Neural progenitor cell (in vitro differentiated cells): ENCODE data around the gene SAMD4A. TPM values are rescaled to one million over a fixed set of nuclear protein-coding genes. Genes with fewer than 3 reads are reported as not detected.

Experiments
- DNase-seq: peaks from one replicate; pipeline ENCODE4 v3.0.0-alpha.2; 2016; ENCODE audit warnings: low spot score
- H2AFZ ChIP-seq: fragments of 200-600 bp; sonication (generic); replicated peaks from 2 replicates; pipeline ENCODE4 v1.6.1; 2016; ENCODE audit warnings: antibody characterized with exemption
- H3F3A ChIP-seq: fragments of 200-600 bp; sonication (generic); 2 replicates; pipeline ENCODE4 v1.6.1; 2016; ENCODE audit warnings: antibody characterized with exemption, low read depth
- H3K27ac ChIP-seq: fragments of 200-600 bp; sonication (generic); 2 replicates; pipeline ENCODE4 v1.5.1; 2016; ENCODE audit warnings: mild to moderate bottlenecking
- H3K27me3 ChIP-seq: fragments of 200-600 bp; sonication (generic); 2 replicates; pipeline ENCODE4 v1.6.1; 2016; ENCODE audit warnings: mild to moderate bottlenecking, moderate library complexity
- H3K36me3 ChIP-seq: fragments of 200-600 bp; sonication (generic); 2 replicates; pipeline ENCODE4 v1.5.1; 2016
- H3K4me1 ChIP-seq: fragments of 200-600 bp; sonication (generic); 2 replicates; pipeline ENCODE4 v1.6.1; 2016; ENCODE audit warnings: mixed run types
- H3K4me2 ChIP-seq: fragments of 200-600 bp; sonication (generic); 2 replicates; pipeline ENCODE4 v1.6.1; 2016
- H3K4me3 ChIP-seq: fragments of 200-600 bp; sonication (generic); 2 replicates; pipeline ENCODE4 v1.5.1; 2016
- H3K79me2 ChIP-seq: fragments of 200-600 bp; sonication (generic); 2 replicates; pipeline ENCODE4 v1.6.1; 2016; ENCODE audit warnings: low read depth
- H3K9ac ChIP-seq: fragments of 200-600 bp; sonication (generic); 2 replicates; pipeline ENCODE4 v1.6.1; 2016
- H3K9me3 ChIP-seq: fragments of 200-600 bp; sonication (generic); 2 replicates; pipeline ENCODE4 v1.5.1; 2016; ENCODE audit warnings: low read depth
- H4K20me1 ChIP-seq: fragments of 200-600 bp; sonication (generic); 2 replicates; pipeline ENCODE4 v1.6.1; 2016; ENCODE audit warnings: low read depth
- H3K27ac Mint-ChIP-seq: 3 replicates; pipeline ENCODE4 v1.8.0; 2021; ENCODE audit warnings: mixed read lengths
- H3K27me3 Mint-ChIP-seq: 2 replicates; pipeline ENCODE4 v1.8.0; 2022; ENCODE audit warnings: low read depth, mild to moderate bottlenecking, inconsistent platforms, moderate library complexity, mixed read lengths; ENCODE audit not compliant: insufficient read depth
- H3K36me3 Mint-ChIP-seq: 3 replicates; pipeline ENCODE4 v1.8.0; 2021; ENCODE audit warnings: mixed read lengths
- H3K4me1 Mint-ChIP-seq: 3 replicates; pipeline ENCODE4 v1.8.0; 2021; ENCODE audit warnings: mixed read lengths
- H3K4me3 Mint-ChIP-seq: 3 replicates; pipeline ENCODE4 v1.8.0; 2021; ENCODE audit warnings: mild to moderate bottlenecking, moderate library complexity, mixed read lengths
- H3K9me3 Mint-ChIP-seq: 3 replicates; pipeline ENCODE4 v1.8.0; 2020; ENCODE audit warnings: mixed read lengths
- CTCF ChIP-seq: fragments of 200-600 bp; sonication (generic); IDR thresholded peaks from 2 replicates; pipeline ENCODE4 v1.5.1; 2017; ENCODE audit warnings: antibody characterized with exemption, mild to moderate bottlenecking
- EZH2 ChIP-seq: fragments of 200-600 bp; sonication (generic); IDR thresholded peaks from 2 replicates; pipeline ENCODE4 v1.6.1; 2017; ENCODE audit warnings: antibody characterized with exemption, mild to moderate bottlenecking, moderate library complexity
- EZH2phosphoT487 ChIP-seq: fragments of 200-600 bp; sonication (generic); IDR thresholded peaks from 2 replicates; pipeline ENCODE4 v1.6.1; 2017; ENCODE audit warnings: antibody characterized with exemption
- total RNA-seq: library from RNA; depleted of rRNA; stranded (reverse); fragments of >200 nt; gene quantifications from 2 replicates; pipeline ENCODE4 v1.2.3, GENCODE V29; 2015; ENCODE audit warnings: low replicate concordance

SAMD4A gene
- total RNA-seq, 1 donor from 2014 or later = 4.3 TPM

- Mint-ChIP-seq H3K9me3 (no peaks in the 10 kb centered on the region), H3K4me1 (no peaks in the 10 kb centered on the region), H3K4me3 (peak overlapping the region; percentile 64), H3K27me3 (no peaks in the 10 kb centered on the region), H3K27ac (no peak overlapping the region), H3K36me3 (no peaks in the 10 kb centered on the region)
- Histone ChIP-seq H3K9me3 (no peaks in the 10 kb centered on the region), H3K4me3 (no peak overlapping the region), H4K20me1 (no peaks in the 10 kb centered on the region), H3K27ac (no peak overlapping the region), H3K36me3 (no peaks in the 10 kb centered on the region), H3K79me2 (no peaks in the 10 kb centered on the region), H3F3A (no peaks in the 10 kb centered on the region), H2AFZ (no peak overlapping the region), H3K9ac (no peak overlapping the region), H3K4me1 (no peaks in the 10 kb centered on the region), H3K4me2 (no peak overlapping the region), H3K27me3 (no peaks in the 10 kb centered on the region)
- no peak for DNase-seq
- no peak for TF ChIP-seq CTCF
- no peak for TF ChIP-seq EZH2
- no peak for TF ChIP-seq EZH2phosphoT487
Observed at GRCh38 chr14:54739514-54739913, 172.6 kb downstream of the SAMD4A start.

- H4K20me1 ChIP-seq = no peaks in the 10 kb centered on the region
- Mint-ChIP-seq H3K27me3 (peaks cover 2% of the 10 kb centered on the region), H3K36me3 (no peaks in the 10 kb centered on the region), H3K4me1 (no peaks in the 10 kb centered on the region), H3K9me3 (no peaks in the 10 kb centered on the region), H3K27ac (no peak overlapping the region), H3K4me3 (no peak overlapping the region)
- H3K9me3 ChIP-seq = no peaks in the 10 kb centered on the region
- H3K36me3 ChIP-seq = no peaks in the 10 kb centered on the region
- H2AFZ ChIP-seq = peak overlapping the region; percentile 13
- no peak overlapping the region for H3K4me3 ChIP-seq
- H3F3A ChIP-seq = no peaks in the 10 kb centered on the region
- TF ChIP-seq EZH2phosphoT487 (no peak), CTCF (no peak), EZH2 (no peak)
- DNase-seq = no peak
- H3K27me3 ChIP-seq = no peaks in the 10 kb centered on the region
- no peak overlapping the region for H3K27ac ChIP-seq
- H3K79me2 ChIP-seq = no peaks in the 10 kb centered on the region
- no peaks in the 10 kb centered on the region for H3K4me1 ChIP-seq
- no peak overlapping the region for H3K9ac ChIP-seq
- no peak overlapping the region for H3K4me2 ChIP-seq
Observed at GRCh38 chr14:54742492-54743350, 175.8 kb downstream of the SAMD4A start.

- no peaks in the 10 kb centered on the region for H3K79me2 ChIP-seq
- Mint-ChIP-seq H3K27ac (no peak overlapping the region), H3K27me3 (peaks cover 2% of the 10 kb centered on the region), H3K4me1 (no peaks in the 10 kb centered on the region), H3K4me3 (no peak overlapping the region), H3K36me3 (no peaks in the 10 kb centered on the region), H3K9me3 (no peaks in the 10 kb centered on the region)
- no peak overlapping the region for H3K9ac ChIP-seq
- DNase-seq = no peak
- no peaks in the 10 kb centered on the region for H3F3A ChIP-seq
- H3K27me3 ChIP-seq = no peaks in the 10 kb centered on the region
- no peaks in the 10 kb centered on the region for H4K20me1 ChIP-seq
- TF ChIP-seq EZH2phosphoT487 = no peak
- no peak for TF ChIP-seq EZH2
- no peak for TF ChIP-seq CTCF
- H3K4me1 ChIP-seq = no peaks in the 10 kb centered on the region
- peak overlapping the region; percentile 13 for H2AFZ ChIP-seq
- H3K36me3 ChIP-seq = no peaks in the 10 kb centered on the region
- H3K4me2 ChIP-seq = no peak overlapping the region
- no peak overlapping the region for H3K4me3 ChIP-seq
- no peak overlapping the region for H3K27ac ChIP-seq
- no peaks in the 10 kb centered on the region for H3K9me3 ChIP-seq
Observed at GRCh38 chr14:54743382-54743781, 176.5 kb downstream of the SAMD4A start.
